Endothelial cell of umbilical vein (primary cell): Measurements from ENCODE around the gene CDC37L1. TPM values are rescaled to one million over a fixed set of nuclear protein-coding genes. Genes with fewer than 3 reads are reported as not detected.

ENCODE experiments used
- BruUV-seq: library from RNA; stranded (reverse); fragments of 400-500 nt; replicated peaks from 2 replicates; lab custom pipeline; 2021; lab: Mats Ljungman, UMichigan
- CTCF ChIA-PET: fragments of 300-600, 350-600 bp; sonication (Branson Sonifier 250); formaldehyde crosslinking; loops from one replicate; lab custom pipeline; 2021; ENCODE audit warnings: antibody characterized with exemption, inconsistent platforms; lab: Charles Lee
- POLR2A ChIA-PET: fragments of 300-600, 350-600 bp; sonication (Branson Sonifier 250); formaldehyde crosslinking; loops from one replicate; lab custom pipeline; 2021; ENCODE audit warnings: antibody characterized with exemption, inconsistent platforms; lab: Charles Lee
- DNase-seq: peaks from one replicate; pipeline ENCODE4 v3.0.0-alpha.2; 2011; ENCODE audit warnings: low read depth, low spot score
- FAIRE-seq: peaks from 2 replicates; lab custom pipeline; 2011; peaks lifted over from hg19 to GRCh38; lab: Jason Lieb, UNC
- H2AFZ ChIP-seq: 2 replicates; pipeline ENCODE4 v1.6.0; 2012; ENCODE audit warnings: low read depth, low read length, control low read depth, inconsistent platforms
- H3K27ac ChIP-seq: 2 replicates; pipeline ENCODE4 v1.5.1; 2011; ENCODE audit warnings: low read depth, mild to moderate bottlenecking, control low read depth, low read length, moderate library complexity; ENCODE audit not compliant: insufficient read depth
- H3K27me3 ChIP-seq, 2 experiments: 2 replicates each; pipeline versions ENCODE4 v1.6.0 to v1.6.1; 2011; ENCODE audit warnings: low read length in 2 of 2, mixed read lengths in 1 of 2; ENCODE audit not compliant: control insufficient read depth in 2 of 2, insufficient read depth in 2 of 2
- H3K36me3 ChIP-seq, 2 experiments: 2 replicates in 1 of 2; 3 replicates in 1 of 2; pipeline ENCODE4 v1.5.1; 2011; ENCODE audit warnings: low read length in 2 of 2, mild to moderate bottlenecking in 1 of 2, moderate library complexity in 1 of 2; ENCODE audit not compliant: control insufficient read depth in 2 of 2, insufficient read depth in 2 of 2; ENCODE audit errors: extremely low read depth in 1 of 2
- H3K4me1 ChIP-seq: 3 replicates; pipeline ENCODE4 v1.5.1; 2011; ENCODE audit warnings: mild to moderate bottlenecking, low read length; ENCODE audit not compliant: control insufficient read depth, insufficient read depth; ENCODE audit errors: extremely low read depth
- H3K4me2 ChIP-seq: 2 replicates; pipeline ENCODE4 v1.6.1; 2011; ENCODE audit warnings: low read length, control low read depth, mixed read lengths; ENCODE audit not compliant: insufficient read depth
- H3K4me3 ChIP-seq, 3 experiments: fragments of 200-600 bp in 1 of 3; sonication (generic), shearing (Covaris generic) in 1 of 3; replicated peaks in 1 of 3; 2 replicates each; pipeline ENCODE4 v1.5.1; 2011 to 2016; ENCODE audit warnings: control low read depth in 3 of 3, low read length in 3 of 3, mild to moderate bottlenecking in 2 of 3, inconsistent platforms in 1 of 3, low read depth in 1 of 3, moderate library complexity in 1 of 3; ENCODE audit not compliant: insufficient read depth in 1 of 3
- H3K79me2 ChIP-seq: 2 replicates; pipeline ENCODE4 v1.6.0; 2012; ENCODE audit warnings: low read length, inconsistent platforms; ENCODE audit not compliant: control insufficient read depth, insufficient read depth
- H3K9ac ChIP-seq: replicated peaks from 2 replicates; pipeline ENCODE3; 2011; ENCODE audit warnings: low read length, control low read depth; ENCODE audit not compliant: insufficient read depth; ENCODE audit errors: extremely low read depth
- H3K9me1 ChIP-seq: replicated peaks from 3 replicates; pipeline ENCODE4 v1.6.0; 2011; ENCODE audit warnings: mild to moderate bottlenecking, low read length; ENCODE audit not compliant: control insufficient read depth, insufficient read depth; ENCODE audit errors: extremely low read depth
- H3K9me3 ChIP-seq: replicated peaks from 2 replicates; pipeline ENCODE4 v1.5.1; 2012; ENCODE audit warnings: low read length, inconsistent platforms; ENCODE audit not compliant: control insufficient read depth, insufficient read depth
- H4K20me1 ChIP-seq: replicated peaks from 2 replicates; pipeline ENCODE3; 2011; ENCODE audit warnings: mild to moderate bottlenecking, low read length; ENCODE audit not compliant: control insufficient read depth, insufficient read depth; ENCODE audit errors: extremely low read depth
- EZH2 ChIP-seq: IDR thresholded peaks from 2 replicates; pipeline ENCODE4 v1.6.1; 2012; ENCODE audit warnings: borderline replicate concordance, low read depth, mild to moderate bottlenecking, moderate library complexity, low read length, inconsistent platforms; ENCODE audit not compliant: severe bottlenecking
- FOS ChIP-seq: IDR thresholded peaks from 2 replicates; pipeline ENCODE4 v1.6.1; 2011; ENCODE audit warnings: mild to moderate bottlenecking, low read length, moderate library complexity, borderline replicate concordance; ENCODE audit not compliant: insufficient read depth
- GATA2 ChIP-seq: IDR thresholded peaks from 2 replicates; pipeline ENCODE4 v1.7.0; 2011; ENCODE audit warnings: low read depth, mild to moderate bottlenecking, moderate library complexity, mixed read lengths, low read length; ENCODE audit not compliant: insufficient read length, insufficient read depth
- JUN ChIP-seq: IDR thresholded peaks from 2 replicates; pipeline ENCODE4 v1.6.1; 2011; ENCODE audit warnings: borderline replicate concordance, low read depth; ENCODE audit not compliant: insufficient read length, insufficient read depth
- POLR2AphosphoS5 ChIP-seq: IDR thresholded peaks from 2 replicates; pipeline ENCODE4 v1.6.1; 2012; ENCODE audit warnings: low read depth, mild to moderate bottlenecking, control low read depth, low read length, moderate library complexity; ENCODE audit not compliant: insufficient read depth
- dilution Hi-C: fragments of 300-500 bp; cut with MboI; formaldehyde crosslinking; loops from one replicate; pipeline ENCODE4 v1.15.0; 2019; ENCODE audit warnings: low sequenced_read_pairs; ENCODE audit not compliant: extremely low pct_ligation_motif_present
- intact Hi-C: fragments of 100-400 bp; cut with micrococcal nuclease; formaldehyde crosslinking; loops from one replicate; pipeline ENCODE4 v1.10.0; 2022
- polyA plus RNA-seq, 4 experiments: library from polyadenylated mRNA; depleted of rRNA in 3 of 4; stranded (reverse) in 3 of 4; unstranded in 1 of 4; fragments of >200 nt; gene quantifications; 2 replicates each; pipeline versions ENCODE4 v1.2.1 to v1.2.3, GENCODE V29; 2011 to 2012; ENCODE audit warnings: missing spikeins in 1 of 4
- total RNA-seq: library from RNA; stranded (reverse); gene quantifications from 2 replicates; pipeline ENCODE4 v1.2.3, GENCODE V29; 2021
- TF ChIP-seq, protein P1 (sequence below), 2 donors: IDR thresholded peaks; 1 replicate in 1 of 2; 2 replicates in 1 of 2; pipeline ENCODE4 v1.5.1; 2011; ENCODE audit warnings: low read length in 2 of 2, mild to moderate bottlenecking in 2 of 2, moderate library complexity in 2 of 2, control low read depth in 1 of 2, inconsistent platforms in 1 of 2, low read depth in 1 of 2; ENCODE audit not compliant: insufficient read depth in 1 of 2; ENCODE audit errors: extremely low read depth in 1 of 2

Gene CDC37L1
- total and polyA plus RNA-seq, 2 donors (not counting 3 experiments of a cell fraction or from before 2014, with no cell fraction given), result 2.6 to 6.8 TPM

GRCh38 chr9:4748612-4749011, 69.2 kb downstream of the CDC37L1 start:
- Histone ChIP-seq H3K36me3 (no peaks in the 10 kb centered on the region), H4K20me1 (no peaks in the 10 kb centered on the region), H3K4me1 (no peaks in the 10 kb centered on the region), H3K79me2 (no peaks in the 10 kb centered on the region), H2AFZ (no peak overlapping the region), H3K9ac (no peak overlapping the region), H3K4me3 (no peak overlapping the region), H3K9me3 (no peaks in the 10 kb centered on the region), H3K27ac (no peak overlapping the region), H3K4me2 (no peak overlapping the region), H3K27me3 (no peaks in the 10 kb centered on the region), H3K9me1 (no peaks in the 10 kb centered on the region)
- POLR2A ChIA-PET, result no interaction called here
- no peak for TF ChIP-seq POLR2AphosphoS5
- TF ChIP-seq, protein P1, sequence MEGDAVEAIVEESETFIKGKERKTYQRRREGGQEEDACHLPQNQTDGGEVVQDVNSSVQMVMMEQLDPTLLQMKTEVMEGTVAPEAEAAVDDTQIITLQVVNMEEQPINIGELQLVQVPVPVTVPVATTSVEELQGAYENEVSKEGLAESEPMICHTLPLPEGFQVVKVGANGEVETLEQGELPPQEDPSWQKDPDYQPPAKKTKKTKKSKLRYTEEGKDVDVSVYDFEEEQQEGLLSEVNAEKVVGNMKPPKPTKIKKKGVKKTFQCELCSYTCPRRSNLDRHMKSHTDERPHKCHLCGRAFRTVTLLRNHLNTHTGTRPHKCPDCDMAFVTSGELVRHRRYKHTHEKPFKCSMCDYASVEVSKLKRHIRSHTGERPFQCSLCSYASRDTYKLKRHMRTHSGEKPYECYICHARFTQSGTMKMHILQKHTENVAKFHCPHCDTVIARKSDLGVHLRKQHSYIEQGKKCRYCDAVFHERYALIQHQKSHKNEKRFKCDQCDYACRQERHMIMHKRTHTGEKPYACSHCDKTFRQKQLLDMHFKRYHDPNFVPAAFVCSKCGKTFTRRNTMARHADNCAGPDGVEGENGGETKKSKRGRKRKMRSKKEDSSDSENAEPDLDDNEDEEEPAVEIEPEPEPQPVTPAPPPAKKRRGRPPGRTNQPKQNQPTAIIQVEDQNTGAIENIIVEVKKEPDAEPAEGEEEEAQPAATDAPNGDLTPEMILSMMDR (IDR thresholded peaks at IDR 0.05; ENCODE audit: extremely low read depth in 1 of 2, insufficient read depth in 1 of 2, low read depth in 1 of 2, low read length in 2 of 2), result no peak
- TF ChIP-seq FOS, result no peak
- no peak for TF ChIP-seq JUN
- no peak for TF ChIP-seq GATA2
- no peak for TF ChIP-seq EZH2
- CTCF ChIA-PET, result interaction anchor here (1.5 to 2.6 kb wide), 4 partner anchors 8 to 851 kb away, joined by 4 to 32 read pairs (median 18); partner anchors contain the start of gene AK3
- FAIRE-seq, result no peak
- DNase-seq, result no peak
- BruUV-seq, result no TSS peak
- intact Hi-C loops (no loop called here), dilution Hi-C loops (no loop called here)
